HFFc6 (cell line): ENCODE data around the gene MNT. TPM values are rescaled to one million over a fixed set of nuclear protein-coding genes. Genes with fewer than 3 reads are reported as not detected.

Experiments
- DNase-seq: peaks from one replicate; pipeline ENCODE4 v3.0.0-alpha.2; 2018
- H3K27ac Mint-ChIP-seq: 2 replicates; pipeline ENCODE4 v1.8.0; 2020; ENCODE audit warnings: mild to moderate bottlenecking, mixed read lengths
- H3K27me3 Mint-ChIP-seq: 2 replicates; pipeline ENCODE4 v1.8.0; 2021; ENCODE audit warnings: mild to moderate bottlenecking, moderate library complexity, mixed read lengths; ENCODE audit not compliant: insufficient read depth
- H3K36me3 Mint-ChIP-seq: 2 replicates; pipeline ENCODE4 v1.8.0; 2021; ENCODE audit warnings: low read depth, mixed read lengths
- H3K4me1 Mint-ChIP-seq: 2 replicates; pipeline ENCODE4 v1.8.0; 2020; ENCODE audit warnings: low read depth, mixed read lengths
- H3K4me3 Mint-ChIP-seq: 2 replicates; pipeline ENCODE4 v1.8.0; 2020; ENCODE audit warnings: mild to moderate bottlenecking, moderate library complexity, mixed read lengths
- H3K9me3 Mint-ChIP-seq: 2 replicates; pipeline ENCODE4 v1.8.0; 2020; ENCODE audit warnings: mild to moderate bottlenecking, mixed read lengths
- total RNA-seq, 6 experiments: library from RNA; stranded (reverse); fragmentation: NEBNext Ultra II Directional; extraction: Animal tissue kit (Norgen Biotek cat#: 25700); gene quantifications; 2 replicates in 1 of 6; 3 replicates in 5 of 6; pipeline ENCODE4 v1.2.3, GENCODE V29; 2021
- TF ChIP-seq, protein P1 (sequence below): fragments of 200-600 bp; sonication (generic); IDR thresholded peaks from 2 replicates; pipeline ENCODE4 v1.5.0; 2021; ENCODE audit warnings: antibody characterized with exemption, mild to moderate bottlenecking

Gene MNT
- total RNA-seq, 6 experiments from 2014 or later = 19.4 to 25.4 (median 21.9) TPM

GRCh38 chr17:2393954-2394749 lies 6.7 kb downstream of the MNT start:
- no peaks in the 10 kb centered on the region for H3K9me3 Mint-ChIP-seq
- H3K4me1 Mint-ChIP-seq = peaks cover 69% of the 10 kb centered on the region
- TF ChIP-seq, protein P1, sequence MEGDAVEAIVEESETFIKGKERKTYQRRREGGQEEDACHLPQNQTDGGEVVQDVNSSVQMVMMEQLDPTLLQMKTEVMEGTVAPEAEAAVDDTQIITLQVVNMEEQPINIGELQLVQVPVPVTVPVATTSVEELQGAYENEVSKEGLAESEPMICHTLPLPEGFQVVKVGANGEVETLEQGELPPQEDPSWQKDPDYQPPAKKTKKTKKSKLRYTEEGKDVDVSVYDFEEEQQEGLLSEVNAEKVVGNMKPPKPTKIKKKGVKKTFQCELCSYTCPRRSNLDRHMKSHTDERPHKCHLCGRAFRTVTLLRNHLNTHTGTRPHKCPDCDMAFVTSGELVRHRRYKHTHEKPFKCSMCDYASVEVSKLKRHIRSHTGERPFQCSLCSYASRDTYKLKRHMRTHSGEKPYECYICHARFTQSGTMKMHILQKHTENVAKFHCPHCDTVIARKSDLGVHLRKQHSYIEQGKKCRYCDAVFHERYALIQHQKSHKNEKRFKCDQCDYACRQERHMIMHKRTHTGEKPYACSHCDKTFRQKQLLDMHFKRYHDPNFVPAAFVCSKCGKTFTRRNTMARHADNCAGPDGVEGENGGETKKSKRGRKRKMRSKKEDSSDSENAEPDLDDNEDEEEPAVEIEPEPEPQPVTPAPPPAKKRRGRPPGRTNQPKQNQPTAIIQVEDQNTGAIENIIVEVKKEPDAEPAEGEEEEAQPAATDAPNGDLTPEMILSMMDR = no peak
- no peak for DNase-seq
- H3K4me3 Mint-ChIP-seq = peak overlapping the region; percentile 85
- peaks cover 16% of the 10 kb centered on the region; the same call in 1 of the 2 replicates for H3K36me3 Mint-ChIP-seq
- peak overlapping the region; percentile 90 for H3K27ac Mint-ChIP-seq
- peaks cover 6% of the 10 kb centered on the region for H3K27me3 Mint-ChIP-seq

DNA sequence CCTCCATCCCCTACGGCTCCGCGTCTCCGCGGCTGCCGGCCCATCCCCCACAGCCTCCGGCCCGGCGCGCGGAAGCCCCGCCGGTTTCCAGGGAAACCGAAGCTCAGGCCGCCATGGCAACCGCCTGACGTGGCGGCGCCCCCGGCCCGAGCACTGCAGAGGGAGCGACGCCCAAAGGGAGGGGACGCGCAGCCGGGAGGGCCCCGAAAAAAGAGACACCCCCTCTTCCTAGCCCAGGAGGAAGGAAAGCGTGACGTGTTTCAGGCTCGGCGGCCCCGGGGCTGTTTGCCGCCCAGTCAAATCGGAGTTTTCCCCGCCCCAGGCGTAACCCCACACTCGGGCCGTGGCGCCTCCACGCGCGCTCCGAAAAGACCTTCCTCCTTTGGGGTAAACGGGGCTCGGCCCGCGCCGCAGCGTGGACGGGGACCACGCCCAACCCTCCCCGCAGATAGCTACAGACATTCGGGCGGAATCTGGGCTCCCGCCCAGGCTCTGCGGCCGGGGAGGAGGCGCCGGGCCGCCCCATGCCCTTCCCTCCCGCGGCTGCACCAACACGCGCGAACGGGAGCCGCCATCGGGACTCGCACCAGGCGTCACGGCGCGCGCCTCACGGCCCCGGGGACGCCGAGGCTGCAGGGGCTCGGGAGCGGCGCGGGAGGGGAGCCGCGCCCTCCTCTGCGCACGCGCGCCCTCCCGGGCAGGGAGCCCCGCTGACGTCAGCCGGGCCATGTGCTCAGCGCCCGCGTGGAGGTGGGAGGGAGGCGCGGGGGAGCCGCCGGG lies 7.5 kb downstream of the MNT start:
- Mint-ChIP-seq H3K36me3 (peaks cover 22% of the 10 kb centered on the region), H3K9me3 (no peaks in the 10 kb centered on the region), H3K4me3 (peak overlapping the region; percentile 85), H3K27ac (peak overlapping the region; percentile 96), H3K4me1 (peaks cover 67% of the 10 kb centered on the region), H3K27me3 (peaks cover 8% of the 10 kb centered on the region)
- DNase-seq = peak; percentile 70
- TF ChIP-seq, protein P1 = peak; percentile 8; the same call in 1 of the 2 replicates

GRCh38 chr17:2392252-2393173 lies 8.3 kb downstream of the MNT start:
- TF ChIP-seq, protein P1 = no peak
- H3K27ac Mint-ChIP-seq = peak overlapping the region; percentile 96
- no peaks in the 10 kb centered on the region for H3K9me3 Mint-ChIP-seq
- peaks cover 63% of the 10 kb centered on the region for H3K4me1 Mint-ChIP-seq
- peaks cover 7% of the 10 kb centered on the region for H3K27me3 Mint-ChIP-seq
- peak overlapping the region; percentile 93 for H3K4me3 Mint-ChIP-seq
- DNase-seq = peak; percentile 89
- H3K36me3 Mint-ChIP-seq = peaks cover 27% of the 10 kb centered on the region

- Mint-ChIP-seq H3K9me3 (no peaks in the 10 kb centered on the region), H3K4me3 (peak overlapping the region; percentile 93), H3K27me3 (peaks cover 7% of the 10 kb centered on the region), H3K36me3 (peaks cover 27% of the 10 kb centered on the region), H3K4me1 (peaks cover 56% of the 10 kb centered on the region), H3K27ac (peak overlapping the region; percentile 95)
- DNase-seq = no peak
- TF ChIP-seq, protein P1 = no peak
These were observed 9.1 kb downstream of the MNT start for GRCh38 chr17:2391597-2392251.
